Activated CD4-positive, alpha-beta memory T cell treated with anti-CD3 and anti-CD28 coated beads, Interleukin-2, amount 10 ng/mL, durations not matched to agents 7 days and 5 days (primary cell): ENCODE data around the gene ZNF598. TPM values are rescaled to one million over a fixed set of nuclear protein-coding genes. Genes with fewer than 3 reads are reported as not detected.

Experiments used
- CTCF ChIA-PET: fragments of 350-600 bp; sonication (Branson Sonifier 250); formaldehyde crosslinking; loops from one replicate; lab custom pipeline; 2021; ENCODE audit warnings: antibody characterized with exemption, inconsistent platforms; lab: Charles Lee
- POLR2A ChIA-PET: fragments of 350-600 bp; sonication (Branson Sonifier 250); formaldehyde crosslinking; loops from one replicate; lab custom pipeline; 2021; ENCODE audit warnings: antibody characterized with exemption; lab: Charles Lee
- DNase-seq: peaks from one replicate; pipeline ENCODE4 v3.0.0-alpha.2; 2020
- H3K27ac Mint-ChIP-seq: one replicate; pipeline ENCODE4 v1.8.0; 2021; ENCODE audit warnings: mild to moderate bottlenecking, mixed read lengths
- H3K27me3 Mint-ChIP-seq: one replicate; pipeline ENCODE4 v1.8.0; 2021; ENCODE audit warnings: mixed read lengths
- H3K36me3 Mint-ChIP-seq: one replicate; pipeline ENCODE4 v1.8.0; 2021; ENCODE audit warnings: low read depth, mixed read lengths
- H3K4me1 Mint-ChIP-seq: one replicate; pipeline ENCODE4 v1.8.0; 2021; ENCODE audit warnings: mixed read lengths
- H3K4me3 Mint-ChIP-seq: one replicate; pipeline ENCODE4 v1.8.0; 2021; ENCODE audit warnings: mild to moderate bottlenecking, mixed read lengths
- H3K9me3 Mint-ChIP-seq: one replicate; pipeline ENCODE4 v1.8.0; 2021; ENCODE audit warnings: mixed read lengths
- total RNA-seq, 2 experiments: library from RNA; stranded (reverse); gene quantifications; one replicate each; pipeline ENCODE4 v1.2.3, GENCODE V29; 2021

ZNF598 gene
- total RNA-seq, 2 experiments from 2014 or later: 52.1 to 53.6 TPM

GRCh38 chr16:2030036-2030435 is 20.4 kb upstream of the ZNF598 start:
- ChIA-PET CTCF (interaction anchor here (1.0 to 1.6 kb wide), 2 partner anchors 18 to 111 kb away, joined by 3 read pairs; partner anchors contain the start of gene TSC2), POLR2A (no interaction called here)
- no peak for DNase-seq
- Mint-ChIP-seq H3K9me3 (no peaks in the 10 kb centered on the region), H3K36me3 (no peaks in the 10 kb centered on the region), H3K4me1 (peaks cover 4% of the 10 kb centered on the region), H3K4me3 (no peak overlapping the region), H3K27me3 (peaks cover 24% of the 10 kb centered on the region), H3K27ac (no peak overlapping the region)

DNA sequence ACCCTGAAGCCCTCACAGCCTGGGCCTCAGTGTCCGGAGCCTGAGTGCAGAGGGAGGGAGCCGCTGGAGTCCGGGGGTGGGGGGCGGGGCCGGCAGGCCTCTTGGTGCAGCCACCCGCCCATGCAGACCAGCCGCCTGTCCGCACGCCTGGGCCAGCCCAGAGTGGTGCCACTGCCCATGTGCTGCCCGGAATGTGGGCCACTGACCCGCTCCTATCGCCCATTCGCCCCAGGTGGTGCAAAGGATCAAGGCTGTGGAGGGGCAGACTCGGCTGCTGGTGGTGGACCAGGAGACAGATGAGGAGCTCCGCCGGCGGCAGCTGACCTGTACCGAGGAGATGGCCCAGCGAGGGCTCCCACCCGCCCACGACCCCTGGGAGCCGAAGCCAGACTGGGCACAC is 19.7 kb upstream of the ZNF598 start:
- Mint-ChIP-seq H3K9me3 (no peaks in the 10 kb centered on the region), H3K4me1 (peaks cover 5% of the 10 kb centered on the region), H3K27ac (no peak overlapping the region), H3K4me3 (no peak overlapping the region), H3K36me3 (no peaks in the 10 kb centered on the region), H3K27me3 (peaks cover 25% of the 10 kb centered on the region)
- no peak for DNase-seq
- CTCF ChIA-PET: interaction anchor here (1.0 kb wide), 1 partner anchor 19 kb away, joined by 3 read pairs; the partner anchor contains the start of gene TSC2
- POLR2A ChIA-PET: no interaction called here

GRCh38 chr16:2028620-2029220 is 19.1 kb upstream of the ZNF598 start:
- CTCF ChIA-PET: no interaction called here
- Mint-ChIP-seq H3K27me3 (peaks cover 25% of the 10 kb centered on the region), H3K36me3 (no peaks in the 10 kb centered on the region), H3K9me3 (no peaks in the 10 kb centered on the region), H3K4me1 (peaks cover 7% of the 10 kb centered on the region), H3K27ac (no peak overlapping the region), H3K4me3 (no peak overlapping the region)
- no peak for DNase-seq
- POLR2A ChIA-PET: interaction anchor here (1.8 to 2.0 kb wide), 2 partner anchors 19 to 126 kb away, joined by 4 to 10 read pairs; partner anchors contain the start of genes NTHL1, TRAF7 and TSC2

DNA sequence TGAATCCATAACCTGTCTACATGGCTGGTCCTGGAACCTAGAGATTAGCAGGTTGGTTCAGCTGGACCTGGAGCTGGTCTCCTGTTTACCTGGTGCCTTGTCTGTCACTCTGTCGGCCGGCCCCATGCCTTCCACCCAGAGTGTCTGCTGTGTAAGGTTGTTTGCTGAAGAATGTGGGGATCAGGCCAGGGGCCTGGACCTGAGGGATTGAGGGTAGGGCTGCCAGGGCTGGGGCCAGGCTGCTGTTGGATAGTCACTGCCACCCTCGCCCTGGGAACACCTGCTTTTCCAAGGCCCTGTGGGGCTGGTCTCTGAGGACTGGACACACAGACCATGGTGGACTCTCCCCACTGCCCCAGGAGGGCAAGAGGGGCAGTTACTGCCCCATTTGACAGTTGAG is 18.5 kb upstream of the ZNF598 start:
- Mint-ChIP-seq H3K36me3 (no peaks in the 10 kb centered on the region), H3K9me3 (no peaks in the 10 kb centered on the region), H3K4me3 (no peak overlapping the region), H3K27ac (no peak overlapping the region), H3K27me3 (peaks cover 25% of the 10 kb centered on the region), H3K4me1 (peaks cover 9% of the 10 kb centered on the region)
- ChIA-PET CTCF (no interaction called here), POLR2A (interaction anchor here (1.2 to 2.0 kb wide), 4 partner anchors 18 to 127 kb away, joined by 3 to 10 read pairs (median 4); partner anchors contain the start of genes NTHL1, TRAF7, TSC2 and ZNF598)
- DNase-seq: no peak

DNA sequence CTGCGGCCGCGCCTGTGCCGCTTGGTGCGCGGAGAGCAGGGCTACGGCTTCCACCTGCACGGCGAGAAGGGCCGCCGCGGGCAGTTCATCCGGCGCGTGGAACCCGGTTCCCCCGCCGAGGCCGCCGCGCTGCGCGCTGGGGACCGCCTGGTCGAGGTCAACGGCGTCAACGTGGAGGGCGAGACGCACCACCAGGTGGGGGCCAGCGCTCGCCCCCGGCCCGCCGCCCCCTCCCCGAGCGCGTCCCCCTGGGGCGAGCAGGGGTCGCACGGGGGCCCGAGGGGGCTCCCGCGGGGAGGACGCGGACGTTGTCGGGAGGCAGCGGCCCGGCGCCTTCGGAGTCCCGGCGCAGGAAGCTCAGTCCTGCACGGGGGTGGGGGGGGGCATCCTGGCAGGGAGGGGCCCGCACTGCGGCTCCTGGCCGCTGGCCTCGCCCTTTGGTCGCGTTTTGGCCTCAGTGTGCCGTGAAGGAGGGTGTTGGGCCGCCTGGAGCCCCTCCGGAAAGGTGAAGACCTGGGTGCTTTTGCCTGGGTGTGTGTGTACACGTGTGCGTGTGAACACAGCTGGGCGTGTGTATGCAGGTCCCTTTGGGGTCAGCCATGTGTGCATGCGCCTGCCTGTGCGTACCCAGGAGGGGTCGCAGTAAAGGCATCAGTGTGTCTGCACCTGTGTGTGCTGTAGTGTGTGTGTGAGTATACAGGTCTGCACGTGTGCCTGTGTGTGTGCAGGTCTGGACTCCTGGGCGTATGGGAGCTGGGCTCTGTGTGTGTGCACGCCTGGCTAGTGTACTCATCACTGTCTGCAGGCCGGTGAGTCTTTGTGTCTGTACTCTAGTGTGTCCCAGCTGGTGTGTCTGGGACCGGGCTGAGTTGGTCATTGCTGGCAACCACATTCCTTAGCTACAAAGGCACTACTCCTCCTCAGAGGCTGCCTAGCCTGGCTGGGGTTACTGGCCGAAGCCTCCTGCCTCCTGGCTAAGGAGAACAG is 17.7 kb upstream of the ZNF598 start:
- peak overlapping the region; percentile 45 for H3K4me3 Mint-ChIP-seq
- no peak for DNase-seq
- H3K9me3 Mint-ChIP-seq: no peaks in the 10 kb centered on the region
- CTCF ChIA-PET: no interaction called here
- H3K36me3 Mint-ChIP-seq: no peaks in the 10 kb centered on the region
- no peak overlapping the region for H3K27ac Mint-ChIP-seq
- H3K4me1 Mint-ChIP-seq: peaks cover 16% of the 10 kb centered on the region
- POLR2A ChIA-PET: interaction anchor here (1.2 to 2.0 kb wide), 4 partner anchors 18 to 128 kb away, joined by 3 to 10 read pairs (median 4); partner anchors contain the start of genes NTHL1, TRAF7, TSC2 and ZNF598
- H3K27me3 Mint-ChIP-seq: peaks cover 31% of the 10 kb centered on the region

GRCh38 chr16:2026461-2027023 is 16.9 kb upstream of the ZNF598 start, which contains the start of gene NHERF2:
Gene NHERF2, plus strand, starts transcription at chr16:2026902. Its CDS starts 104 bp downstream, at chr16:2027006.
- no peaks in the 10 kb centered on the region for H3K36me3 Mint-ChIP-seq
- H3K4me3 Mint-ChIP-seq: peak within 1 kb of the TSS; percentile 45
- CTCF ChIA-PET: no interaction called here
- DNase-seq: peak; percentile 34
- no peaks in the 10 kb centered on the region for H3K9me3 Mint-ChIP-seq
- H3K27ac Mint-ChIP-seq: no peak within 1 kb of the TSS
- peaks cover 37% of the 10 kb centered on the region for H3K27me3 Mint-ChIP-seq
- H3K4me1 Mint-ChIP-seq: peaks cover 16% of the 10 kb centered on the region
- POLR2A ChIA-PET: no interaction called here

GRCh38 chr16:2025878-2026460 is 16.3 kb upstream of the ZNF598 start:
- DNase-seq: no peak
- Mint-ChIP-seq H3K4me1 (peaks cover 16% of the 10 kb centered on the region), H3K4me3 (peak overlapping the region; percentile 14), H3K27ac (no peak overlapping the region), H3K27me3 (peaks cover 39% of the 10 kb centered on the region), H3K9me3 (no peaks in the 10 kb centered on the region), H3K36me3 (no peaks in the 10 kb centered on the region)
- POLR2A ChIA-PET: no interaction called here
- CTCF ChIA-PET: interaction anchor here (5.5 kb wide), 1 partner anchor 114 kb away, joined by 79 read pairs; no protein-coding TSS in a partner anchor

DNA sequence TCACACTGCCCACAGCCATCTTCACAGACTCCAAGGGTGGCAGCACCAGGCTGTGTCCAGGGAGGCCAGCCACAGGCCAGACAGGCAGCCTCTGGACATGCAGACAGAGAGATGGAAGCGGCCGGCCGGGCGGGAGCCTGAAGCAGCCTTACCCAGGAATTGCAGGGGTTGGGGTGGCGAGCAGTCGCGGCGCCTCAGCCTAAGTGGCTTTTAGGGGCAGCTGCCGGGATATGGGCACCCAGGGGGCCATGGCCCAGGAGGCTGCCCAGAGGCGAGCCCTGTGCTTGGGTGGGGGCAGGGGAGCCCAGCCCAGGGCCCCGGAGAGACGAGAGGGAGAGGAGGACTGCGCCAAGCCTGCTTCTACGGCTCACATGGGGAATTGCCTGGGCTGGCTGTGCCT is 15.6 kb upstream of the ZNF598 start:
- POLR2A ChIA-PET: interaction anchor here (1.0 kb wide), 1 partner anchor 130 kb away, joined by 6 read pairs; the partner anchor contains the start of gene TRAF7
- Mint-ChIP-seq H3K27ac (no peak overlapping the region), H3K27me3 (peaks cover 44% of the 10 kb centered on the region), H3K4me1 (peaks cover 19% of the 10 kb centered on the region), H3K9me3 (no peaks in the 10 kb centered on the region), H3K36me3 (no peaks in the 10 kb centered on the region), H3K4me3 (no peak overlapping the region)
- DNase-seq: no peak
- CTCF ChIA-PET: interaction anchor here (5.5 kb wide), 1 partner anchor 115 kb away, joined by 79 read pairs; no protein-coding TSS in a partner anchor

- Mint-ChIP-seq H3K27ac (no peak overlapping the region), H3K4me1 (peaks cover 19% of the 10 kb centered on the region), H3K36me3 (no peaks in the 10 kb centered on the region), H3K4me3 (no peak overlapping the region), H3K27me3 (peaks cover 46% of the 10 kb centered on the region), H3K9me3 (no peaks in the 10 kb centered on the region)
- DNase-seq: no peak
- CTCF ChIA-PET: interaction anchor here (2.2 to 5.5 kb wide), 2 partner anchors 24 to 116 kb away, joined by 12 to 79 read pairs; partner anchors contain the start of genes NTHL1 and TSC2
- POLR2A ChIA-PET: interaction anchor here (1.2 kb wide), 1 partner anchor 16 kb away, joined by 3 read pairs; no protein-coding TSS in a partner anchor
Observed at GRCh38 chr16:2024032-2024420, 14.4 kb upstream of the ZNF598 start.

DNA sequence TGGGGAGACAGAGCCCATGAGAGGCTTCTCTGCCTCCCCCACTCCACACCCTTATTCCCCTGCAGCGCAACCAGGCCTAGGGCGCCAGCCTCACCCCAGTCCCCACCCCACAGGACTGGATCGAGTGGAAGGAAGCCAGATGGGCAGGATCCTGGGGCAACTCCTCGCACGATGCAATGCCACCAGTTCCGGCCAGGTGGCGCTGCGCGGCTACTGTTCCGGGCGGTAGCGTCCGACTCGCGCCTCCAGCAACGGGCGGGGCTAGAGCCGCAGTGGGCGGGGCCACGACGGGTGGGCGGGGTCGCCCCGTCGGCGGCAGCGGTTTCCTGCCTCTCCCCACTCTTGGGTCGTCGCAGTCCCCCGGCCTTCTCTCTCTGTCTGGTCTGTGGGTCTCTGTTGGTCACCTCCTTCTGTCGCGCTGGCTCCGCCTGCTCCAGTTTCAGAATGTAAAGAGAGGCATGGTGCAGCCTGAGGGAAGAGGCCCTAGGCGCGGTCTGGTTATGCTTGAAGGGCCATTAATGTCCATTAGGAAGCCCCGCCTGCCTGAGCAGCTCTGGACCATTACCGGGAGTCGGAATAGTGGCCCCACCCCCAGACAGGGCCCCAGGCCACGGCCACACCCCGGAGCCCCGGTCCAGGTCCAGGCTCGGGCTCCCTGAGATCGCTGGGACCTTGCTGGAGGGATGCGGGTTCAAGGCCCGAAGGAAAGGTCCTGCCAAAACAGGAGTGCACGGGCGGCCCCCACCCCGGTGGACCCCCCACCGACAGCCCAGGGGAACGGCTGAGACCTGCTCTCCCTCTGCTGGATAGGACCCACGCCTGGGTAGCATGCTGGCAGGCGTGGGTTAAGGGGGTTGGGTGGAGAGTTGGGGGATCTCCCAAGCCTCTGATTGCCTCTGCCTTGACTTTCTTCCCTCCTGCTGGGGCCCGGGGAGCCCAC is 13.7 kb upstream of the ZNF598 start:
- Mint-ChIP-seq H3K36me3 (no peaks in the 10 kb centered on the region), H3K27me3 (peaks cover 47% of the 10 kb centered on the region), H3K9me3 (no peaks in the 10 kb centered on the region), H3K4me1 (peaks cover 19% of the 10 kb centered on the region), H3K4me3 (peak overlapping the region; percentile 64), H3K27ac (peak overlapping the region; percentile 58)
- ChIA-PET POLR2A (interaction anchor here (0.6 to 1.6 kb wide), 8 partner anchors 15 to 132 kb away, joined by 3 to 8 read pairs (median 4); partner anchors contain the start of genes NTHL1, TRAF7 and TSC2), CTCF (interaction anchor here (0.6 to 5.5 kb wide), 18 partner anchors 9 to 508 kb away, joined by 3 to 79 read pairs (median 4); partner anchors contain the start of genes CEMP1, NTHL1, TRAF7 and TSC2)
- peak; percentile 97 for DNase-seq

DNA sequence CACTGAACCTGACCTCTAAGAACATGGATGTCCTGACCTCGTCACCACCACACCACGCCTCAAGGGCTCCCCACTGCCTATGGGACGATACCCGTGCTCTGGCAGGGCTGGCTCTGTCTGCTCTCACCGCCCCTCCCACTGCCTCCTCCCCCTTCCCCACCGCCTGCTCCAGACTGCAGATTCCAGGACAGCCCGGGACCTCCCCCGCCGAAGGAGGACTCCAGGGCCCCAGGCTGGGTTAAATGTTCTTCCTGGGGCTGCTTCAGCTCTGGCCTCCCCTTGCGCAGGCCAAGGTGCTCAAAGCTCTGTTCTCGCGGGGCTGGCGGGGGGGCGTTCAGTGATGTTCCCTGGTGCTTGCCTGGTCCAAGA is 13.1 kb upstream of the ZNF598 start:
- POLR2A ChIA-PET: interaction anchor here (0.6 to 1.6 kb wide), 8 partner anchors 14 to 132 kb away, joined by 3 to 8 read pairs (median 4); partner anchors contain the start of genes NTHL1, TRAF7 and TSC2

More for the DNA sequence above, 13.1 kb upstream of the ZNF598 start:
- peak overlapping the region; percentile 64 for H3K4me3 Mint-ChIP-seq
- peaks cover 44% of the 10 kb centered on the region for H3K27me3 Mint-ChIP-seq
- DNase-seq: no peak
- no peak overlapping the region for H3K27ac Mint-ChIP-seq
- no peaks in the 10 kb centered on the region for H3K36me3 Mint-ChIP-seq
- peaks cover 18% of the 10 kb centered on the region for H3K4me1 Mint-ChIP-seq
- CTCF ChIA-PET: interaction anchor here (0.6 to 5.5 kb wide), 18 partner anchors 8 to 509 kb away, joined by 3 to 79 read pairs (median 4); partner anchors contain the start of genes CEMP1, NTHL1, TRAF7 and TSC2
- no peaks in the 10 kb centered on the region for H3K9me3 Mint-ChIP-seq
